ENCODE measurements around the gene RSRC1.
"Not testable (repeated sequence)": the region's sequence is repeated elsewhere in the genome, so short reads cannot be mapped to it uniquely, and the experiment has no call there.

RSRC1 gene

GRCh38 chr3:158535918-158536317, 426.0 kb downstream of the RSRC1 start:
- H3K27ac ChIP-seq (ENCODE audit: low read depth, low read length, poor library complexity, severe bottlenecking) = no peak overlapping the region
- no peak overlapping the region for H2AFZ ChIP-seq (ENCODE audit: low read length)
- TF ChIP-seq CTCF (IDR thresholded peaks at IDR 0.05; ENCODE audit: low read length) (no peak), EZH2 (IDR thresholded peaks at IDR 0.05; ENCODE audit: borderline replicate concordance, low read length) (no peak)

GRCh38 chr3:158539414-158540014, 429.6 kb downstream of the RSRC1 start:
- no peak overlapping the region for H3K9ac ChIP-seq (ENCODE audit: low read length)
- H3K4me3 ChIP-seq (ENCODE audit: low read depth, low read length, poor library complexity, severe bottlenecking) = no peak overlapping the region
- no peaks in the 10 kb centered on the region for H3K9me2 ChIP-seq (ENCODE audit: low read depth, low read length)
- no peak overlapping the region for H3K4me2 ChIP-seq (ENCODE audit: low read length)
- no peaks in the 10 kb centered on the region for H3K9me3 ChIP-seq (ENCODE audit: low read length)
- H3K27ac ChIP-seq (ENCODE audit: low read depth, low read length, poor library complexity, severe bottlenecking) = no peak overlapping the region
- no peaks in the 10 kb centered on the region for H3K27me3 ChIP-seq (ENCODE audit: insufficient read depth, low read length)
- TF ChIP-seq CTCF (IDR thresholded peaks at IDR 0.05; ENCODE audit: low read length) (peak; percentile 84), EZH2 (IDR thresholded peaks at IDR 0.05; ENCODE audit: borderline replicate concordance, low read length) (no peak)
- H4K20me1 ChIP-seq (ENCODE audit: insufficient read depth, low read length) = no peaks in the 10 kb centered on the region
- H3K4me1 ChIP-seq (ENCODE audit: insufficient read depth, low read length, severe bottlenecking) = no peaks in the 10 kb centered on the region
- no peaks in the 10 kb centered on the region for H3K79me2 ChIP-seq (ENCODE audit: insufficient read depth, low read length)
- H3F3A ChIP-seq (ENCODE audit: insufficient read depth, low read length) = no peaks in the 10 kb centered on the region
- H3K36me3 ChIP-seq (ENCODE audit: insufficient read depth, low read length) = peaks cover 10% of the 10 kb centered on the region
- no peak overlapping the region for H2AFZ ChIP-seq (ENCODE audit: low read length)

More at GRCh38 chr3:158535918-158536317, 426.0 kb downstream of the RSRC1 start:
- no peak overlapping the region for H3K4me3 ChIP-seq (ENCODE audit: low read depth, low read length, poor library complexity, severe bottlenecking)
- no peak overlapping the region for H3K9ac ChIP-seq (ENCODE audit: low read length)
- no peaks in the 10 kb centered on the region for H3K9me3 ChIP-seq (ENCODE audit: low read length)
- H3K9me2 ChIP-seq (ENCODE audit: low read depth, low read length) = no peaks in the 10 kb centered on the region
- no peak overlapping the region for H3K4me2 ChIP-seq (ENCODE audit: low read length)
- H3F3A ChIP-seq (ENCODE audit: insufficient read depth, low read length) = no peaks in the 10 kb centered on the region
- no peaks in the 10 kb centered on the region for H3K27me3 ChIP-seq (ENCODE audit: insufficient read depth, low read length)
- H3K36me3 ChIP-seq (ENCODE audit: insufficient read depth, low read length) = no peaks in the 10 kb centered on the region
- H3K4me1 ChIP-seq (ENCODE audit: insufficient read depth, low read length, severe bottlenecking) = no peaks in the 10 kb centered on the region
- no peaks in the 10 kb centered on the region for H3K79me2 ChIP-seq (ENCODE audit: insufficient read depth, low read length)
- H4K20me1 ChIP-seq (ENCODE audit: insufficient read depth, low read length) = no peaks in the 10 kb centered on the region

GRCh38 chr3:158540066-158540465, 430.2 kb downstream of the RSRC1 start:
- Histone ChIP-seq H3K9me2 (ENCODE audit: low read depth, low read length) (no peaks in the 10 kb centered on the region), H3K27ac (ENCODE audit: low read depth, low read length, poor library complexity, severe bottlenecking) (no peak overlapping the region), H3K4me2 (ENCODE audit: low read length) (no peak overlapping the region), H3F3A (ENCODE audit: insufficient read depth, low read length) (no peaks in the 10 kb centered on the region), H3K9me3 (ENCODE audit: low read length) (no peaks in the 10 kb centered on the region), H3K79me2 (ENCODE audit: insufficient read depth, low read length) (no peaks in the 10 kb centered on the region), H2AFZ (ENCODE audit: low read length) (no peak overlapping the region), H3K4me3 (ENCODE audit: low read depth, low read length, poor library complexity, severe bottlenecking) (no peak overlapping the region), H4K20me1 (ENCODE audit: insufficient read depth, low read length) (no peaks in the 10 kb centered on the region), H3K4me1 (ENCODE audit: insufficient read depth, low read length, severe bottlenecking) (no peaks in the 10 kb centered on the region), H3K36me3 (ENCODE audit: insufficient read depth, low read length) (peaks cover 10% of the 10 kb centered on the region), H3K9ac (ENCODE audit: low read length) (no peak overlapping the region), H3K27me3 (ENCODE audit: insufficient read depth, low read length) (no peaks in the 10 kb centered on the region)
- TF ChIP-seq EZH2 (IDR thresholded peaks at IDR 0.05; ENCODE audit: borderline replicate concordance, low read length) = no peak

GRCh38 chr3:158548691-158549090, 438.8 kb downstream of the RSRC1 start:
- H3K4me2 ChIP-seq (ENCODE audit: low read length) = no peak overlapping the region
- H4K20me1 ChIP-seq (ENCODE audit: insufficient read depth, low read length) = no peaks in the 10 kb centered on the region
- no peaks in the 10 kb centered on the region for H3K9me2 ChIP-seq (ENCODE audit: low read depth, low read length)
- no peaks in the 10 kb centered on the region for H3K27me3 ChIP-seq (ENCODE audit: insufficient read depth, low read length)
- H3K9me3 ChIP-seq (ENCODE audit: low read length) = no peaks in the 10 kb centered on the region
- H3K36me3 ChIP-seq (ENCODE audit: insufficient read depth, low read length) = peaks cover 5% of the 10 kb centered on the region
- H3K79me2 ChIP-seq (ENCODE audit: insufficient read depth, low read length) = no peaks in the 10 kb centered on the region
- no peak overlapping the region for H3K27ac ChIP-seq (ENCODE audit: low read depth, low read length, poor library complexity, severe bottlenecking)
- no peak overlapping the region for H3K9ac ChIP-seq (ENCODE audit: low read length)
- no peak overlapping the region for H3K4me3 ChIP-seq (ENCODE audit: low read depth, low read length, poor library complexity, severe bottlenecking)
- no peaks in the 10 kb centered on the region for H3F3A ChIP-seq (ENCODE audit: insufficient read depth, low read length)
- TF ChIP-seq CTCF (IDR thresholded peaks at IDR 0.05; ENCODE audit: low read length) (no peak), EZH2 (IDR thresholded peaks at IDR 0.05; ENCODE audit: borderline replicate concordance, low read length) (no peak)
- H2AFZ ChIP-seq (ENCODE audit: low read length) = no peak overlapping the region
- H3K4me1 ChIP-seq (ENCODE audit: insufficient read depth, low read length, severe bottlenecking) = no peaks in the 10 kb centered on the region

- H3K9ac ChIP-seq (ENCODE audit: low read length); H3K4me2 ChIP-seq (ENCODE audit: low read length); H3K4me3 ChIP-seq (ENCODE audit: low read depth, low read length, poor library complexity, severe bottlenecking); H2AFZ ChIP-seq (ENCODE audit: low read length); H4K20me1 ChIP-seq (ENCODE audit: insufficient read depth, low read length); H3K27ac ChIP-seq (ENCODE audit: low read depth, low read length, poor library complexity, severe bottlenecking); H3K9me3 ChIP-seq (ENCODE audit: low read length); H3K79me2 ChIP-seq (ENCODE audit: insufficient read depth, low read length); H3K4me1 ChIP-seq (ENCODE audit: insufficient read depth, low read length, severe bottlenecking); H3F3A ChIP-seq (ENCODE audit: insufficient read depth, low read length); H3K27me3 ChIP-seq (ENCODE audit: insufficient read depth, low read length); H3K9me2 ChIP-seq (ENCODE audit: low read depth, low read length); H3K36me3 ChIP-seq (ENCODE audit: insufficient read depth, low read length): not testable (repeated sequence)
These were observed 440.0 kb downstream of the RSRC1 start for GRCh38 chr3:158549938-158550337.
